HK-2 (cell line): ENCODE data around the gene MSI2.
A peak's percentile ranks its signal among the peaks of the same experiment; 100 is the strongest.
"Not testable (repeated sequence)": the region's sequence is repeated elsewhere in the genome, so short reads cannot be mapped to it uniquely, and the experiment has no call there.

Source experiments
- DNase-seq: peaks from one replicate; pipeline ENCODE4 v3.0.0-alpha.2; 2018; ENCODE audit not compliant: unreplicated experiment

The MSI2 gene

GRCh38 chr17:57619061-57619937 lies 363.0 kb downstream of the MSI2 start:
- DNase-seq = no peak

GRCh38 chr17:57620576-57620975 lies 364.3 kb downstream of the MSI2 start:
- no peak for DNase-seq

- DNase-seq = not testable (repeated sequence)
Measured at GRCh38 chr17:57621791-57622190, 365.5 kb downstream of the MSI2 start.

GRCh38 chr17:57622306-57622682 lies 366.0 kb downstream of the MSI2 start:
- no peak for DNase-seq

GRCh38 chr17:57622683-57623433 lies 366.5 kb downstream of the MSI2 start:
- peak; percentile 35 for DNase-seq

- DNase-seq = no peak
Measured at GRCh38 chr17:57623620-57624019, 367.3 kb downstream of the MSI2 start.

GRCh38 chr17:57624386-57624785 lies 368.1 kb downstream of the MSI2 start:
- peak; percentile 32 for DNase-seq

GRCh38 chr17:57625511-57625910 lies 369.2 kb downstream of the MSI2 start:
- DNase-seq = no peak

- DNase-seq = no peak
Measured at GRCh38 chr17:57625957-57626356, 369.6 kb downstream of the MSI2 start.

GRCh38 chr17:57626520-57627210 lies 370.3 kb downstream of the MSI2 start:
- DNase-seq = no peak

- no peak for DNase-seq
Measured at GRCh38 chr17:57627591-57627990, 371.3 kb downstream of the MSI2 start.

GRCh38 chr17:57628421-57628820 lies 372.1 kb downstream of the MSI2 start:
- no peak for DNase-seq

GRCh38 chr17:57629470-57629869 lies 373.1 kb downstream of the MSI2 start:
- DNase-seq = no peak

GRCh38 chr17:57629886-57630285 lies 373.6 kb downstream of the MSI2 start:
- DNase-seq = no peak

GRCh38 chr17:57630736-57631135 lies 374.4 kb downstream of the MSI2 start:
- no peak for DNase-seq

- no peak for DNase-seq
Measured at GRCh38 chr17:57631871-57632270, 375.5 kb downstream of the MSI2 start.

GRCh38 chr17:57632294-57632693 lies 376.0 kb downstream of the MSI2 start:
- no peak for DNase-seq

- DNase-seq = no peak
Measured at GRCh38 chr17:57633236-57633635, 376.9 kb downstream of the MSI2 start.

GRCh38 chr17:57634713-57635465 lies 378.6 kb downstream of the MSI2 start:
- DNase-seq = no peak

GRCh38 chr17:57636274-57636673 lies 380.0 kb downstream of the MSI2 start:
- DNase-seq = no peak

- no peak for DNase-seq
Measured at GRCh38 chr17:57636985-57637665, 380.8 kb downstream of the MSI2 start.
